Nephron progenitor cell (in vitro differentiated cells): Measurements from ENCODE around the gene UVRAG.
"Not testable (repeated sequence)": the region's sequence is repeated elsewhere in the genome, so short reads cannot be mapped to it uniquely, and the experiment has no call there.

ENCODE experiments used
- DNase-seq: peaks from one replicate; pipeline ENCODE4 v3.0.0; 2021
- H3K27ac Mint-ChIP-seq: 2 replicates; pipeline ENCODE4 v1.8.0; 2021; ENCODE audit warnings: mild to moderate bottlenecking, moderate library complexity, mixed read lengths
- H3K27me3 Mint-ChIP-seq: 2 replicates; pipeline ENCODE4 v1.8.0; 2021; ENCODE audit warnings: mild to moderate bottlenecking, low read depth, mixed read lengths; ENCODE audit not compliant: poor library complexity
- H3K36me3 Mint-ChIP-seq: 2 replicates; pipeline ENCODE4 v1.8.0; 2021; ENCODE audit warnings: low read depth, mixed read lengths
- H3K4me1 Mint-ChIP-seq: 2 replicates; pipeline ENCODE4 v1.8.0; 2021; ENCODE audit warnings: mixed read lengths
- H3K4me3 Mint-ChIP-seq: 2 replicates; pipeline ENCODE4 v1.8.0; 2021; ENCODE audit warnings: mild to moderate bottlenecking, moderate library complexity, mixed read lengths
- H3K9me3 Mint-ChIP-seq: 2 replicates; pipeline ENCODE4 v1.8.0; 2021; ENCODE audit warnings: mild to moderate bottlenecking, moderate library complexity, mixed read lengths
- TF ChIP-seq, protein P1 (sequence below): fragments of 200-600 bp; sonication (generic); IDR thresholded peaks from 2 replicates; pipeline ENCODE4 v1.5.0; 2021; ENCODE audit warnings: antibody characterized with exemption

UVRAG gene

DNA sequence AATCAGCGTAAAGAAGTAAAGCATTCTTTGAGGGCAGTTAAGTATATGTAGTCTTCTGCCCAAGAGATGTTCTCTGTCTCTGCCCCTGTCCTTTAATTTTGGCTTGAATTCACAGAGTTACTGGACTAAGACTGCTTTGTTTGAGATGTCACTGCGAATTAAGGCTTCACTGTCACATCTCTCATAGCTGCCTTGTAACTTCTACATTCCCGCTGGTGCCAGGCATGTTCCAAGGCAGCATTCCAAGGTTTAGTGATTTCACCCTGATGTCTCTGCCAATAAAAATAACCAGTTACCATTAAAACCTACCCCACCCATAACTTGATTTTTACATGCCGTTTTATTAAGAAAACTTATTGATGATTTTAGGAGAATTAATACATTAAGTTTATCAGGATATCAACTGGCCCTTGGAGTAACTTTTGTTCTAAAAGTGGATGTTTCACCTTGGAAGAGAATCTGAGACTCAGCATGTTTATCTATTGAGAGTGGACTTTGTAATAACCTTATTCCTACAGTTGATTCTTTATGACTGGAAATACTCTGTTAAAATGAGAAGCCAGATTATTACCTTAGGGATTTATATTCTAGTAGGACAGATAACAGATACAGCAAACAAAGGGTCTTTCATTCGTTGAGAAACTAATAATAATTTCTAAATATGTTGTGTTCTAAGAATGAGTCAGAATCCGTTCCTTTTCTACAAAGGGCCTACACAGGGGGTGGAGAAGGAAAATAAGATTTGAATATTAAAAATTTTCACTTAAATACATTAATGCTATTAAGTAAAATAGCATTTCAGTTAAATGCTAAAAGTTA is 110.2 kb downstream of the UVRAG start:
- no peak for DNase-seq
- Mint-ChIP-seq H3K4me1 (no peaks in the 10 kb centered on the region), H3K4me3 (no peak overlapping the region), H3K27me3 (no peaks in the 10 kb centered on the region), H3K36me3 (peaks cover 4% of the 10 kb centered on the region), H3K27ac (no peak overlapping the region), H3K9me3 (no peaks in the 10 kb centered on the region)
- TF ChIP-seq, protein P1, sequence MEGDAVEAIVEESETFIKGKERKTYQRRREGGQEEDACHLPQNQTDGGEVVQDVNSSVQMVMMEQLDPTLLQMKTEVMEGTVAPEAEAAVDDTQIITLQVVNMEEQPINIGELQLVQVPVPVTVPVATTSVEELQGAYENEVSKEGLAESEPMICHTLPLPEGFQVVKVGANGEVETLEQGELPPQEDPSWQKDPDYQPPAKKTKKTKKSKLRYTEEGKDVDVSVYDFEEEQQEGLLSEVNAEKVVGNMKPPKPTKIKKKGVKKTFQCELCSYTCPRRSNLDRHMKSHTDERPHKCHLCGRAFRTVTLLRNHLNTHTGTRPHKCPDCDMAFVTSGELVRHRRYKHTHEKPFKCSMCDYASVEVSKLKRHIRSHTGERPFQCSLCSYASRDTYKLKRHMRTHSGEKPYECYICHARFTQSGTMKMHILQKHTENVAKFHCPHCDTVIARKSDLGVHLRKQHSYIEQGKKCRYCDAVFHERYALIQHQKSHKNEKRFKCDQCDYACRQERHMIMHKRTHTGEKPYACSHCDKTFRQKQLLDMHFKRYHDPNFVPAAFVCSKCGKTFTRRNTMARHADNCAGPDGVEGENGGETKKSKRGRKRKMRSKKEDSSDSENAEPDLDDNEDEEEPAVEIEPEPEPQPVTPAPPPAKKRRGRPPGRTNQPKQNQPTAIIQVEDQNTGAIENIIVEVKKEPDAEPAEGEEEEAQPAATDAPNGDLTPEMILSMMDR, result no peak

DNA sequence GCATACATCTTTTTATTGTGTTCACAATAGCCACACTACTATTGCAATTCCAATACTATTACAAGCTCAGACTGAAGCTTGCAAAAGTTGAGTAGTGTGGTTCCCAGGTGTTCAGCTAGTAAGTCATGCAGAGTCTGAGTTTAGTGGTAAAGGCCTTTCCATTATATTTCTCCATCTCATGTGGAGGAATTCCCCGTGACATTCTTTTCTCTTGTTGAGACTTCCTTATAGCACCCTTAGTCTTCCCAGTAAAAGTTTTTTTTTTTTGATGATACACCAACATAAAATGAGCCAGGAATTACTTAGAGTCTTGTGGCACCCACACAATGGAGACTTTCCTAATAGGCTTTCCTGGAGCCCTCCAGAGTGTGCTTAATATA is 110.8 kb downstream of the UVRAG start:
- no peaks in the 10 kb centered on the region for H3K36me3 Mint-ChIP-seq
- H3K27ac Mint-ChIP-seq, result no peak overlapping the region
- H3K4me3 Mint-ChIP-seq, result no peak overlapping the region
- no peak for DNase-seq
- no peaks in the 10 kb centered on the region for H3K9me3 Mint-ChIP-seq
- TF ChIP-seq, protein P1, result no peak
- H3K27me3 Mint-ChIP-seq, result no peaks in the 10 kb centered on the region
- no peaks in the 10 kb centered on the region for H3K4me1 Mint-ChIP-seq

DNA sequence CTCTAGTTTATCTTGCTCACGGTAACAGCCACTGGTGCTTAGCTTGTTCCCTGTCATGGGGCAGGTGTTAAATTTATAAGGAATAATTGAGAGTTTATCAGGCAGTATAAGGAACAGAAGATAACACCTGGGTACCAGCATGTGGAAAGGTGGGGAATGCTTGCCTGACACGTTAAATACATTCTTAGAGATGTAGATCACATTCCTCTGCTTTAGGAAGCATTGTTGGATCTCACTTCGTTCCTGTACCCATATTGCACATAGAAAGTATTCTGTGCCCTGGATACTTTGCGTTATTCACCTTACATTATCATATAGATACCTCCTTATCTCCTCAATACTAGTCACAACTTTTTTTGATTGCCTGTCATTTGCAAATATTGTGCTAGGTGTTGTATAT is 114.7 kb downstream of the UVRAG start:
- TF ChIP-seq, protein P1, result no peak

DNA sequence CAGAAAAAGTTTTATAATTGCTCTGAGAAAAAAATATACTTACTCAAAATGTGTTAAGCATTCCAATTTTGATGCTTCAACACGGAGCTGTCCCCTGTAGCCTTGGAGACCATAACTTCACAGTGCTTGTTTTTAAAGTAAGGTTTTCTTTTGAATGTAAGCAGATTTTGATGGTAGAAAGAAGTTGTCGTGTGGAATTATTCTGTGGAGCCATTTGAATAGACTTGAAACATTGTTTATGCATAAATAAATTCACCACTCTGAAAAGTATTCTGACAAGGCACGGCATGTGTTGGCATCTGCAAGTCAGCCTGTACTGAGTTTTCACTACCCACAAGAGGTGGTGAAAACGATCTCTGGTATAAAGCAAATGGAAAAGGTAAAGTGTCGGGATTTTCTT is 115.5 kb downstream of the UVRAG start:
- H3K27me3 Mint-ChIP-seq, result no peaks in the 10 kb centered on the region
- H3K9me3 Mint-ChIP-seq, result peaks cover 5% of the 10 kb centered on the region
- no peaks in the 10 kb centered on the region for H3K4me1 Mint-ChIP-seq
- peaks cover 13% of the 10 kb centered on the region for H3K36me3 Mint-ChIP-seq
- DNase-seq, result no peak
- TF ChIP-seq, protein P1, result no peak
- H3K4me3 Mint-ChIP-seq, result no peak overlapping the region
- H3K27ac Mint-ChIP-seq, result no peak overlapping the region

More for the DNA sequence above, 114.7 kb downstream of the UVRAG start:
- Mint-ChIP-seq H3K4me1 (no peaks in the 10 kb centered on the region), H3K27me3 (no peaks in the 10 kb centered on the region), H3K4me3 (no peak overlapping the region), H3K27ac (no peak overlapping the region), H3K9me3 (peaks cover 5% of the 10 kb centered on the region), H3K36me3 (peaks cover 13% of the 10 kb centered on the region)
- DNase-seq, result no peak

DNA sequence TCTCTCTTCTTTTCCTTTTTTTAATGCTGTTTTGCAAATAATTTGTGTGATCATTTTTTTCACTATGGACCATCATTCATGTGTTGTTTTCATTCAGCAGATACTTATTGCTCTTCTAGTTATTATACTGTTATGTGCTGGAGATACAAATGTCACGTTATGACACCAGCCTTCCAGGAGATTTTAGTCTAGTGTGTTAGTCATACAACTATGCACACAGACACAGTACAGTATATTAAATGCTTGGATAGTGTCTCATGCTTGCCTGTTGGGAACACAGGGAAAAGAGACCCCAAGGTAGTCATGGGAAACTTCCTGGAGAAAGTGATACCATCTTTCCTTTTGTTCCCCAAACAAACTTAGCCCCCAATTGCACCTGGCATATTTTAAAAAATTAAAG is 116.1 kb downstream of the UVRAG start:
- Mint-ChIP-seq H3K36me3 (peaks cover 13% of the 10 kb centered on the region), H3K27me3 (no peaks in the 10 kb centered on the region), H3K9me3 (peaks cover 5% of the 10 kb centered on the region), H3K27ac (no peak overlapping the region), H3K4me1 (no peaks in the 10 kb centered on the region), H3K4me3 (no peak overlapping the region)
- TF ChIP-seq, protein P1, result no peak
- no peak for DNase-seq

DNA sequence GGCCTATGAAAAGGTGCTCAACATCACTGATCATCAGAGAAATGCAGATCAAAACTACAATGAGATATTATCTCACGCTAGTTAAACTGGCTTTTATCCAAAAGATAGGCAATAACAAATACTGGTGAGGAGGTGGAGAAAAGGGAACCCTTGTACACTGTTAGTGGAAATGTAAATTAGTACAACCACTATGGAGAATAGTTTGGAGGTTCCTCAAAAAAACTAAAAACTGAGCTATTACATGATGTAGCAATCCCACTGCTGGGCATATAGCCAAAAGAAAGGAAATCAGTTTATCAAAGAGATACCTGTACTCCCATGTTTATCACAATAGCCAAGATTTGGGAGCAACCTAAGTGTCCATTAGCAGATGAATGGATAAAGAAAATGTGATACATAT is 118.7 kb downstream of the UVRAG start:
- H3K4me3 Mint-ChIP-seq, DNase-seq, H3K4me1 Mint-ChIP-seq, H3K27ac Mint-ChIP-seq, H3K27me3 Mint-ChIP-seq, H3K9me3 Mint-ChIP-seq: not testable (repeated sequence)
- peaks cover 13% of the 10 kb centered on the region for H3K36me3 Mint-ChIP-seq
